HepG2 (cell line): ENCODE measurements around the gene ACTN4.

Experiments used
- ELF4 ChIP-seq: sonication (generic); formaldehyde crosslinking; IDR thresholded peaks from 2 replicates; pipeline ENCODE4 v1.5.0; 2020; ENCODE audit warnings: missing genetic modification reagents, mild to moderate bottlenecking, moderate library complexity, borderline replicate concordance
- HNRNPH1 ChIP-seq: fragments of 200-400 bp; formaldehyde crosslinking; optimal IDR thresholded peaks from 2 replicates; pipeline ENCODE3; 2017; ENCODE audit warnings: mild to moderate bottlenecking, low read depth, low read length
- HNRNPUL1 ChIP-seq: fragments of 200-400 bp; formaldehyde crosslinking; IDR thresholded peaks from 2 replicates; pipeline ENCODE4 v1.6.1; 2017; ENCODE audit warnings: low read depth, mild to moderate bottlenecking, low read length, moderate library complexity

GRCh38 chr19:38662537-38663155 lies 15.2 kb downstream of the ACTN4 start:
- no peak for TF ChIP-seq ELF4 (CRISPR knock-in tag)
- TF ChIP-seq HNRNPH1: no peak
- no peak for TF ChIP-seq HNRNPUL1
